GM12878 (cell line): Measurements from ENCODE around the gene ZNF474. TPM values are rescaled to one million over a fixed set of nuclear protein-coding genes. Genes with fewer than 3 reads are reported as not detected.

ENCODE experiments used
- ATAC-seq: fragments of 200-7000 bp; cut with Tn5 transposase; 3 replicates; pipeline ENCODE4 v1.9.1; 2020; ENCODE audit warnings: mild to moderate bottlenecking, moderate library complexity
- BruUV-seq: library from RNA; stranded (reverse); fragments of 400-500 nt; replicated peaks from 2 replicates; lab custom pipeline; 2021; lab: Mats Ljungman, UMichigan
- CTCF ChIA-PET: fragments of 300-600 bp; sonication (Branson Sonifier 250); formaldehyde crosslinking; extraction: SDS; loops from one replicate; lab custom pipeline; 2021; ENCODE audit warnings: inconsistent platforms; lab: Yijun Ruan, JAX
- POLR2A ChIA-PET: fragments of 350-600 bp; formaldehyde crosslinking; extraction: SDS; loops from one replicate; lab custom pipeline; 2021; ENCODE audit warnings: inconsistent platforms; lab: Charles Lee
- RAD21 ChIA-PET: fragments of 300-600 bp; sonication (Branson Sonifier 250); formaldehyde crosslinking; loops from one replicate; lab custom pipeline; 2023; ENCODE audit warnings: antibody characterized with exemption; ENCODE audit not compliant: unreplicated experiment; lab: Charles Lee
- SMC1A ChIA-PET: fragments of 300-600 bp; sonication (Branson Sonifier 250); formaldehyde crosslinking; loops from one replicate; lab custom pipeline; 2023; ENCODE audit not compliant: unreplicated experiment, uncharacterized antibody; lab: Charles Lee
- DNase-seq: peaks from one replicate; pipeline ENCODE4 v3.0.0-alpha.2; 2011; ENCODE audit warnings: low read depth, low spot score
- FAIRE-seq: peaks from 3 replicates; lab custom pipeline; 2011; peaks lifted over from hg19 to GRCh38; lab: Jason Lieb, UNC
- H2AFZ ChIP-seq: 2 replicates; pipeline ENCODE4 v1.6.0; 2011; ENCODE audit warnings: low read depth, low read length, control low read depth; ENCODE audit not compliant: control insufficient read depth
- H3K27ac ChIP-seq: 2 replicates; pipeline ENCODE4 v1.5.1; 2011; ENCODE audit warnings: control low read depth; ENCODE audit not compliant: control insufficient read depth, insufficient read depth
- H3K27me3 ChIP-seq, 2 experiments: replicated peaks in 1 of 2; 2 replicates each; pipeline versions ENCODE4 v1.6.0 to v1.6.1; 2011; ENCODE audit warnings: low read length in 1 of 2; ENCODE audit not compliant: control insufficient read depth in 2 of 2, insufficient read depth in 2 of 2
- H3K36me3 ChIP-seq, 2 experiments: 2 replicates each; pipeline ENCODE4 v1.5.1; 2011; ENCODE audit warnings: low read length in 1 of 2; ENCODE audit not compliant: control insufficient read depth in 2 of 2, insufficient read depth in 2 of 2
- H3K4me1 ChIP-seq: 2 replicates; pipeline ENCODE4 v1.6.1; 2011; ENCODE audit warnings: mild to moderate bottlenecking, low read length, moderate library complexity, mixed read lengths; ENCODE audit not compliant: control insufficient read depth, insufficient read depth
- H3K4me2 ChIP-seq: 2 replicates; pipeline ENCODE4 v1.6.0; 2011; ENCODE audit warnings: control low read depth; ENCODE audit not compliant: control insufficient read depth, insufficient read depth
- H3K4me3 ChIP-seq: fragments of 200-600 bp; sonication (generic); 2 replicates; pipeline ENCODE4 v1.5.1; 2016
- H3K79me2 ChIP-seq: 2 replicates; pipeline ENCODE4 v1.6.0; 2011; ENCODE audit warnings: low read length; ENCODE audit not compliant: control insufficient read depth, insufficient read depth
- H3K9ac ChIP-seq: 2 replicates; pipeline ENCODE4 v1.8.0; 2011; ENCODE audit warnings: low read length, control low read depth, mixed read lengths; ENCODE audit not compliant: control insufficient read depth, insufficient read depth
- H3K9me3 ChIP-seq: replicated peaks from 3 replicates; pipeline ENCODE4 v1.5.1; 2011; ENCODE audit warnings: mild to moderate bottlenecking, low read length; ENCODE audit not compliant: control insufficient read depth, insufficient read depth
- H4K20me1 ChIP-seq: 2 replicates; pipeline ENCODE4 v1.6.0; 2011; ENCODE audit not compliant: control insufficient read depth, insufficient read depth
- BCL11A ChIP-seq: IDR thresholded peaks from 2 replicates; pipeline ENCODE4 v1.6.1; 2011; ENCODE audit warnings: low read depth, low read length
- CBX3 ChIP-seq: fragments of 200-600 bp; sonication (generic); IDR thresholded peaks from 2 replicates; pipeline ENCODE4 v1.6.1; 2016; ENCODE audit warnings: low read depth, borderline replicate concordance
- HDAC2 ChIP-seq: fragments of 200-600 bp; sonication (generic); IDR thresholded peaks from 2 replicates; pipeline ENCODE4 v1.6.1; 2017
- NFXL1 ChIP-seq: fragments of 450-650 bp; IDR thresholded peaks from 2 replicates; pipeline ENCODE4 v1.6.1; 2017; ENCODE audit warnings: antibody characterized with exemption, mild to moderate bottlenecking, borderline replicate concordance
- RELA ChIP-seq: fragments of 450-650 bp; IDR thresholded peaks from 2 replicates; pipeline ENCODE4 v1.8.0; 2014; ENCODE audit warnings: borderline replicate concordance; ENCODE audit not compliant: partially characterized antibody
- SIX5 ChIP-seq: IDR thresholded peaks from 2 replicates; pipeline ENCODE4 v1.6.1; 2011; ENCODE audit warnings: mild to moderate bottlenecking, low read depth, low read length, moderate library complexity; ENCODE audit not compliant: severe bottlenecking
- SP1 ChIP-seq: IDR thresholded peaks from one replicate; pipeline ENCODE4 v1.6.1; 2011; ENCODE audit warnings: low read depth, low read length
- SUPT20H ChIP-seq: IDR thresholded peaks from 2 replicates; pipeline ENCODE4 v1.6.1; 2011; ENCODE audit warnings: low read depth, mild to moderate bottlenecking, low read length, moderate library complexity, borderline replicate concordance; ENCODE audit not compliant: control insufficient read depth
- YBX1 ChIP-seq: fragments of 450-650 bp; IDR thresholded peaks from 2 replicates; pipeline ENCODE4 v1.6.1; 2016; ENCODE audit warnings: antibody characterized with exemption
- ZZZ3 ChIP-seq: IDR thresholded peaks from 2 replicates; pipeline ENCODE4 v1.6.1; 2011; ENCODE audit warnings: low read depth; ENCODE audit not compliant: control insufficient read depth, insufficient read length
- WGBS: methylation state at CpG from one replicate; pipeline ENCODE4 v1.1.6; 2016; ENCODE audit warnings: low lambda C conversion rate; ENCODE audit not compliant: insufficient replicate concordance, insufficient coverage; ENCODE audit errors: missing lambda C conversion rate; 5-methylcytosine and 5-hydroxymethylcytosine counted together
- in situ Hi-C: fragments of 300-500 bp; cut with MboI; formaldehyde crosslinking; loops from 9 replicates; pipeline ENCODE4 v1.14.3; 2018; ENCODE audit warnings: mixed read lengths
- intact Hi-C: fragments of 100-400 bp; cut with micrococcal nuclease; formaldehyde crosslinking; loops from one replicate; pipeline ENCODE4 v1.14.2; 2022; ENCODE audit not compliant: unreplicated experiment
- polyA plus RNA-seq, 11 experiments: library from polyadenylated mRNA; depleted of rRNA in 4 of 11; unstranded in 6 of 11; stranded (reverse) in 5 of 11; fragments of >200 nt; fragmentation: Nextera tagmentation in 4 of 11; fragmentation: Illumina TruSeq in 1 of 11; extraction: Ambion mirVana in 4 of 11; extraction: Trizol in 1 of 11; gene quantifications; 1 replicate in 1 of 11; 2 replicates in 10 of 11; pipeline versions ENCODE4 v1.2.1 to v1.2.3, GENCODE V29; 2011 to 2016; ENCODE audit warnings: inconsistent platforms in 2 of 11, missing spikeins in 2 of 11, low read depth in 1 of 11
- total RNA-seq, 4 experiments: library from RNA; depleted of rRNA in 3 of 4; stranded (reverse); fragments of >200 nt in 3 of 4; fragmentation: Illumina TruSeq in 1 of 4; extraction: Trizol in 1 of 4; gene quantifications; 2 replicates each; pipeline versions ENCODE4 v1.2.1 to v1.2.3, GENCODE V29; 2013 to 2021

Gene ZNF474
- total and polyA plus RNA-seq, 10 of the 15 experiments (the other 5 are each of a cell fraction or from before 2014, with no cell fraction given) = 0.06 to 0.97 (median 0.13) TPM; not detected in 3

GRCh38 chr5:122164070-122164435 lies 34.7 kb downstream of the ZNF474 start (continued):
- TF ChIP-seq CBX3 (no peak), NFXL1 (no peak), RELA (no peak), BCL11A (no peak), SP1 (no peak), SIX5 (no peak), YBX1 (no peak), SUPT20H (no peak), HDAC2 (no peak)

GRCh38 chr5:122164831-122165558 lies 35.6 kb downstream of the ZNF474 start:
- Histone ChIP-seq H3K79me2 (no peaks in the 10 kb centered on the region), H3K9ac (no peak overlapping the region), H3K4me3 (no peak overlapping the region), H3K4me2 (no peak overlapping the region), H3K27ac (no peak overlapping the region), H3K4me1 (no peaks in the 10 kb centered on the region), H3K9me3 (no peaks in the 10 kb centered on the region), H2AFZ (no peak overlapping the region), H4K20me1 (no peaks in the 10 kb centered on the region), H3K27me3 (no peaks in the 10 kb centered on the region; a peak in 1 of 4 replicates), H3K36me3 (no peaks in the 10 kb centered on the region)
- BruUV-seq = no TSS peak
- CTCF ChIA-PET = no interaction called here
- intact Hi-C loops = no loop called here
- POLR2A ChIA-PET = no interaction called here
- RAD21 ChIA-PET = no interaction called here
- ATAC-seq (no peak), FAIRE-seq (no peak), DNase-seq (no peak)
- SMC1A ChIA-PET = no interaction called here
- WGBS = 25% methylated on average over 3 of the region's 3 CpGs
- no peak for TF ChIP-seq ZZZ3
- in situ Hi-C loops = no loop called here
